Measurements from ENCODE around the gene CRADD.
"Not testable (repeated sequence)": the region's sequence is repeated elsewhere in the genome, so short reads cannot be mapped to it uniquely, and the experiment has no call there.

CRADD gene

GRCh38 chr12:93882763-93883162 lies 205.6 kb downstream of the CRADD start:
- no peak for DNase-seq

DNA sequence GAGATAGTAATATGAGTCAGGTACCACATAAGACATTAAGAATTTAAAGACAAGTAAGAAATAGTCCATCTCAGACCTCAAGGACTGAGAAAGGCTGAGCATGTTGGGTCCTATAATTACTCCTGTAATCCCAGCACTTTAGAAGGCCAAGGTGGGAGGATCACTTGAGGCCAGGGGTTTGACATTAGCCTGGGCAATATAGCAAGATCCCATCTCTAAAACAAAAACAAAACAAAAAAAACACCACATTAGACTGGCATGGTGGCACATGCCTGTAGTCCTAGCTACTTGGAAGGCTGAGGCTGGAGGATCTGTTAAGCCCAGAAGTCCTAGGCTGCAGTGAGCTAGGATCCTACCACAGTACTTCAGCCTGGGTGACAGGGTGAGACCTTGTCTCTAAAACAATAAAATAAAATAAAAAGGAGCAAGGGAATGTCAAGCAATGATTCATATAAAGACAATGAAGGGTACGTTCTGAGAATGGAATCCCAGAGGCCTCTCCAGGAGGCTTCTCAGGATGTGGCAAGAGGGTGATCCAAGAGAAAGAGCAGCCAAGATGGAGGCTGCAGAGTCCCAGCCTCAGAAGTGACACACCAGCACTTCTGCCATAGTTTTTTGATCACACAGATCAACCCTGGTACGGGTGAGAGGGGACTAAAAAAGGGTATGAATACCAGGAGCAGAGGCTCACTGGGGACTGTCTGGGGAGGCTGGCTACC lies 206.4 kb downstream of the CRADD start:
- no peak for DNase-seq

DNA sequence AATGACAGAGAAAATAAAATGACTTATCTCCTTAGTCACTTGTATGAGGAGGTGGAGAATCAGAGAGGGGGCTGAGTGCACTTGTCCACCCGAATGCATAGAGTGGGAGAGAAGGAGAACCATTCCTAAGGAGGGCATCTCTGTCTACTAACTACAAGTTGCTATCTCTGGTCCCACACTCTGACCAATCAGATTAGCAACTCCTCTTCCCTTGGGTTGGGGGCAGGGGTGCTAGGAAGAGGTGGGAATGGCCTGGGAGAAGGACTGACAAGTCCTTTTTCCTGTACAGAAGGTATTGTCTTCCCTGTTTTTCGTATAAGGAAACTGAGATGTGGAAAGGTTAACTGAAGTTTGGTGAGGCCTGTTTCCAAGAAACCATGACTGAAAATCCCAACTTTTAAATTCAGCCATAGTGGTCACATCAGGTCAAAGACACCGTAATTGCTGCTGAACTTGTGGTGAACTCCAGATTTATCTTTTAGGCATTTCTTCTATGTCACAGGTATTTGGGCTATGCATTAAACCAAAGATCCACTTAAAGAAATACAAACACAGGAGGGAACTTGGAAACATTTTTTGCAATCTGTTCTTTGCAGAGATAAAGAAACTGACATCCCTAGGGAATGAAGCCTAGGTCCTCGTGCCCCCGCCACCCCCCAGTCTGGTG lies 207.8 kb downstream of the CRADD start:
- DNase-seq: no peak

- not testable (repeated sequence) for DNase-seq
Measured at GRCh38 chr12:93885973-93886532, 208.9 kb downstream of the CRADD start.

DNA sequence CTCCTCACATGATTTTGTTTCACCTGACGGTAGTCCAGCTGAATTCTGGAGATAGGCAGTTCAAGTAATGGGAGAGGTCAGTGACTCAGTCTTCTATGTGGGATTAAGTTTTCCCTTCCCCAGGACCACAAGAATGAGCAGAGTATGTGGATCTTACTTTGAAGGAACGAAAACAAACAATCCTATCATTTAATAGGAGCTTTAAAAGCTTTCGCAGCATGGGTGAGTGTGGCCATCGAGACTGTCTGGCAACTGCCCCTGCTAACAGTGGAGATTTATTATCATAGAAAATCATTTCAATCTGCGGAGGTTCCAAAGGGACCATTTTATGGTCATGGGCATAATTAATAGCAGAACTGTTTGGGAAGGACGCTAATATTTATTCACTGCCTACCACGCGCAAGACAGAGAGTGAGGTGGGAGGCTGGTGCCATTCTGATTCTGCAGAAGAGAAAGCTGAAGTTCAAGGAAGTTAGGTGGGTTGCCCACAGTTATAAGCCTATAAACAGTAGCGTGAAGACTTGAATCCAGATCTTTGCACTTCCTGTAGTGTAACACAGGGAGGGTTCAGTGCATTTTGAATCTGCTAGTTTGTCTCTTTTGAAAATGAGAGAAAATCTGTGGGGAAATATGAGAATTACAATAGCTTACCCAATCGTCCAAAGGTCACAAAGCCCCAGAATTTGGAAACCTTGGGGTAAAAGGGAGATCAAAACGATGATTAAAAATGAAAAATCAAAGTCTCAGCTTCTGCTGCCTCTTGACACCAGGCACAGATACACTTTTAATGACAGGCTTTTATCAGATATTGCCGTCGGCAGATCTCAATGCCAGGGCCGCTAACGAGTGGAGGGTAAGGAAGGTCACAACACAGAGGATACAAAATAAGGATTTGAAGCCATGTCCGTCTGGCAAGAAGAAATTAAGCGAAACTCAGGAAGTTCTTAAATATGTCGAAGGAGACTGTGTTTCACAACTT lies 209.6 kb downstream of the CRADD start:
- DNase-seq: no peak

GRCh38 chr12:93888964-93889363 lies 211.8 kb downstream of the CRADD start:
- no peak for DNase-seq

DNA sequence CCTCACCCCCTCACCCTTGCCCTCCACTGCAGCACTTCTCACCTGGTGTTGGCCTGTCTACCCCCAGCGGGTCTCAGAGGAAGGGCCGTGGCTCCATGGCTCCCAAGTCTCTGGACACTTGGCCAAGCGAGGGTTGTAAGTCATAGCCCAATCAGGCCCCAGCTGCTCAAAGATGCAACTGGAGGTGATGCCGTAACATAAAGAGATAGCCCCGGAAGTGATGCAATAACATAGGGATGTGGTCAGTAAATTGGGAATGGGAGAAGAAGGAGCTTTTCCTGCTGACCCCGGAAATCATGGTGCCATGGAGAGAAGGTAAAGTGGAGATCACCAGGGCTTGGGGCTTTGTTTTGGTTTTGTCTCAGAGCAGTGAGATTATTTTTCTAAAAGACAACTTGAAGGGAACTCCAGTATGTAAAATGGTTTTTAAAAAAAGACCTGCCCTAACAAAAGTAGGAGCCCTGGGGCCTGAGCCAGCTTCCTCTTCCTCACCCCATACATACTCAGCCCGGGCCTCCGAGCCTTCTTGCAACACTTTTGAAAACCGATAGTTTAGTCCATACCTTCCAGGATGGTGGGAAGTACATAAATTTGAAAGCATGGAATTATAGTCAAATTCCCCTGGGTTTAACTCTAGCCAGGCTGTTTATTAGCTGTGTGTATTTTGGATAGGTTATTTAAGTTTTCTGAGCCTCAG lies 212.5 kb downstream of the CRADD start:
- DNase-seq: no peak

GRCh38 chr12:93892423-93893268 lies 215.5 kb downstream of the CRADD start:
- no peak for DNase-seq

GRCh38 chr12:93894391-93895088 lies 217.4 kb downstream of the CRADD start:
- peak; percentile 92 for DNase-seq

DNA sequence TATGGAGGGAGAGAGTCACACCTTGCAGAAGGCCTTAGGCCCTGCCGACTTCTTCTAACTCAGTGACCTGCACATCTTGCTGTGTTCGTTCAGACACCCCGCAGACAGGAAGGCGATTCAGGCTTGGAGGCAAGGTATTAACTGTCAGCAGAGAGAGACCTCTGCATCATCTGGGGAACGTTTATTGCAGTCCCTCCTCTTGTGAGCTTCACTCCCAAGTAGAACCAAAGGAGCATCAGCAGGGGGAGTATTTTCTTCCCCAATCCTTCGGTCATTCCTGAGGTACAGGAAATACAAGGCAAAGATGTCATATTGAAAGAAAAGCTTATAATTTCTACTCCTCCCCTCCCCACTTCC lies 217.9 kb downstream of the CRADD start:
- no peak for DNase-seq

GRCh38 chr12:93896427-93896826 lies 219.3 kb downstream of the CRADD start:
- DNase-seq: no peak

DNA sequence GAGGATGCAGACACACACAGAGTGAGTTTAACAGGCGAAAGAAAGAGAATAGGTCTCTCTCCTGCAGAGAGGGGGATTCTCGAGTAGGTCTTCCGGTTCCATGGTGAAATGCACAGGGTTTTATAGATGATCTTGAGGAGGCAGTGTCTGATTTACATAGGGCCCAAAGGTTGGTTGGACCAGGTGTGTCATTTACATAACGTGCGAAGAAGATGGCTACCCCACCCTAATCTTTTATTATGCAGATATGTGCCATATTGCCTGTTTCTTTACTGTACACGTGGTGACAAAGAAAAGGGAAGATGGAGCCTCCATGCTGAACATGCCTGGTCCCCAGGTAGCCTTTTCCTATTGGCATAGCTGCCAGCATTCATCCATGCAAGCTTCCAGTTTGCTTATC lies 219.8 kb downstream of the CRADD start:
- DNase-seq: no peak

GRCh38 chr12:93901739-93902138 lies 224.6 kb downstream of the CRADD start:
- DNase-seq: no peak

DNA sequence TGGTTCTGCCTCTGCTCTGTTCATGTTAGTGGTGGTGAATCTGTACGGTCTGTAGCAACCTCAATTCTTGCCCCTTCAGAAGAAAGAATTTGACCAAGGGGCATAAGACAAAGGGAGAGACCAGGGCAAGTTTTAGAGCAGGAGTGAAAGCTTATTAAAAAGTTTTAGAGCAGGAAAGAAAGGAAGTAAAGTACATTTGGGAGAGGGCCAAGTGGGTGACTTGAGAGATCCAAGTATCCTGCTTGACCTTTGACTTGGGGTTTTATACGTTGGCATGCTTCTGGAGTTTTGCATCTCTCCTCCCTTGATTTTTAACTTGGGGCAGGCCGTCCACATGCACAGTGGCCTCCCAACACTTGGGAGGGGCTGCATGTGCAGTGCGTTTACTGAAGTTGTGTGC lies 225.0 kb downstream of the CRADD start:
- no peak for DNase-seq

- no peak for DNase-seq
Measured at GRCh38 chr12:93902736-93903562, 225.8 kb downstream of the CRADD start.

- DNase-seq: no peak
Measured at GRCh38 chr12:93904124-93904523, 226.9 kb downstream of the CRADD start.

GRCh38 chr12:93908264-93908663 lies 231.1 kb downstream of the CRADD start:
- DNase-seq: no peak

- DNase-seq: peak; percentile 74
Measured at GRCh38 chr12:93908846-93909567, 231.8 kb downstream of the CRADD start.

DNA sequence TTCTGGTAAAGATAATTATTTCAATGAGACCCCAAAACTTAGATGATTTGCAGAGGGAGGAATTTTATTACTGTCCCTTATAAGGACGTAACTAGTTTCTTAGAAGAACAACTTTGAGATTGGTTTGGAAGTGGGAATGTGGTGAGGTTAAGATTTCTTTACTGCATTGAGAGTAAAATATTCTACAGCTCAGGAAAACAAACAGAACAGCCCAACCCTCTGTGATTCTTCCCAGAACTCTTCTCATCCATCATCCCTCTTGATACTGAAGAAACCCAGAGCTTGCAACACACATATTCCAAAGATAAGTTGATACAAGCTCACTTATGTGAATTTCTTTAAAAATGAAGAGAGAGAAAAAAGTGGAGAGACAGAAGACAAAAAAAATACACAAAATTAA lies 234.2 kb downstream of the CRADD start:
- DNase-seq: no peak

Measured in left hindlimb (tissue), 1 donor.